ENCODE measurements around the gene NFIA. TPM values are rescaled to one million over a fixed set of nuclear protein-coding genes. Genes with fewer than 3 reads are reported as not detected.

NFIA gene
- total and polyA plus RNA-seq, 2 donors (not counting 1 experiment from before 2014, with no cell fraction given) = 5.4 to 11.0 TPM

- Histone ChIP-seq H3K9me3 (ENCODE audit: control insufficient read depth, insufficient read depth, low read depth, low read length) (no peaks in the 10 kb centered on the region), H3K79me2 (ENCODE audit: control insufficient read depth, insufficient read depth, low read length) (no peaks in the 10 kb centered on the region), H4K20me1 (ENCODE audit: control insufficient read depth, extremely low read depth, insufficient read depth, low read length) (no peaks in the 10 kb centered on the region), H3K36me3 (ENCODE audit: control insufficient read depth, insufficient read depth, low read length) (no peaks in the 10 kb centered on the region), H3K27me3 (ENCODE audit: control insufficient read depth, insufficient read depth, low read length) (no peaks in the 10 kb centered on the region), H3K9ac (ENCODE audit: insufficient read depth, low read length) (no peak overlapping the region), H3K27ac (ENCODE audit: insufficient read depth, low read length) (no peak overlapping the region), H2AFZ (ENCODE audit: low read length) (no peak overlapping the region), H3K4me2 (ENCODE audit: extremely low read depth, insufficient read depth, low read length) (no peak overlapping the region), H3K4me1 (ENCODE audit: control insufficient read depth, extremely low read depth, insufficient read depth, low read length) (no peaks in the 10 kb centered on the region), H3K4me3 (replicated peaks in 1 of 4; ENCODE audit: control extremely low read depth in 1 of 4, insufficient read depth in 1 of 4, low read depth in 3 of 4, low read length in 4 of 4) (no peak overlapping the region)
- DNase-seq (ENCODE audit: low read depth in 2 of 2) = no peak
- TF ChIP-seq CTCF (conservative IDR thresholded peaks at IDR 0.05 in 1 of 2, IDR thresholded peaks at IDR 0.05 in 1 of 2; ENCODE audit: low read depth in 1 of 2, low read length in 2 of 2) (no peak), EZH2 (IDR thresholded peaks at IDR 0.05; ENCODE audit: low read length, missing control alignments) (no peak)
Observed at GRCh38 chr1:61406467-61406866, 324.1 kb downstream of the NFIA start.

- Histone ChIP-seq H3K36me3 (ENCODE audit: control insufficient read depth, insufficient read depth, low read length) (no peaks in the 10 kb centered on the region), H3K27me3 (ENCODE audit: control insufficient read depth, insufficient read depth, low read length) (no peaks in the 10 kb centered on the region), H3K9ac (ENCODE audit: insufficient read depth, low read length) (no peak overlapping the region), H3K27ac (ENCODE audit: insufficient read depth, low read length) (no peak overlapping the region), H4K20me1 (ENCODE audit: control insufficient read depth, extremely low read depth, insufficient read depth, low read length) (no peaks in the 10 kb centered on the region), H3K4me3 (replicated peaks in 1 of 4; ENCODE audit: control extremely low read depth in 1 of 4, insufficient read depth in 1 of 4, low read depth in 3 of 4, low read length in 4 of 4) (no peak overlapping the region), H3K79me2 (ENCODE audit: control insufficient read depth, insufficient read depth, low read length) (no peaks in the 10 kb centered on the region), H3K4me2 (ENCODE audit: extremely low read depth, insufficient read depth, low read length) (no peak overlapping the region), H2AFZ (ENCODE audit: low read length) (no peak overlapping the region), H3K4me1 (ENCODE audit: control insufficient read depth, extremely low read depth, insufficient read depth, low read length) (no peaks in the 10 kb centered on the region), H3K9me3 (ENCODE audit: control insufficient read depth, insufficient read depth, low read depth, low read length) (no peaks in the 10 kb centered on the region)
- TF ChIP-seq CTCF (conservative IDR thresholded peaks at IDR 0.05 in 1 of 2, IDR thresholded peaks at IDR 0.05 in 1 of 2; ENCODE audit: low read depth in 1 of 2, low read length in 2 of 2) (no peak), EZH2 (IDR thresholded peaks at IDR 0.05; ENCODE audit: low read length, missing control alignments) (no peak)
- no peak for DNase-seq (ENCODE audit: low read depth in 2 of 2)
Observed at GRCh38 chr1:61412601-61413000, 330.2 kb downstream of the NFIA start.

- no peaks in the 10 kb centered on the region for H3K36me3 ChIP-seq (ENCODE audit: control insufficient read depth, insufficient read depth, low read length)
- no peak overlapping the region for H3K4me3 ChIP-seq (replicated peaks in 1 of 4; ENCODE audit: control extremely low read depth in 1 of 4, insufficient read depth in 1 of 4, low read depth in 3 of 4, low read length in 4 of 4)
- H3K4me2 ChIP-seq (ENCODE audit: extremely low read depth, insufficient read depth, low read length) = no peak overlapping the region
- no peaks in the 10 kb centered on the region for H3K79me2 ChIP-seq (ENCODE audit: control insufficient read depth, insufficient read depth, low read length)
- H3K27me3 ChIP-seq (ENCODE audit: control insufficient read depth, insufficient read depth, low read length) = no peaks in the 10 kb centered on the region
- no peaks in the 10 kb centered on the region for H4K20me1 ChIP-seq (ENCODE audit: control insufficient read depth, extremely low read depth, insufficient read depth, low read length)
- H3K9ac ChIP-seq (ENCODE audit: insufficient read depth, low read length) = no peak overlapping the region
- H3K9me3 ChIP-seq (ENCODE audit: control insufficient read depth, insufficient read depth, low read depth, low read length) = no peaks in the 10 kb centered on the region
- no peak overlapping the region for H2AFZ ChIP-seq (ENCODE audit: low read length)
- H3K4me1 ChIP-seq (ENCODE audit: control insufficient read depth, extremely low read depth, insufficient read depth, low read length) = no peaks in the 10 kb centered on the region
- no peak for DNase-seq (ENCODE audit: low read depth in 2 of 2)
- H3K27ac ChIP-seq (ENCODE audit: insufficient read depth, low read length) = no peak overlapping the region
- TF ChIP-seq CTCF (conservative IDR thresholded peaks at IDR 0.05 in 1 of 2, IDR thresholded peaks at IDR 0.05 in 1 of 2; ENCODE audit: low read depth in 1 of 2, low read length in 2 of 2) = no peak
Observed at GRCh38 chr1:61419196-61419595, 336.8 kb downstream of the NFIA start.

Measured in fibroblast of lung (primary cell).